ENCODE results near the gene TIMM22.
"Not testable (repeated sequence)": the region's sequence is repeated elsewhere in the genome, so short reads cannot be mapped to it uniquely, and the experiment has no call there.

Gene TIMM22

GRCh38 chr17:996554-997344, at the start of gene TIMM22:
Gene TIMM22 (plus strand): TSS chr17:997129. CDS start chr17:997143, 14 bp downstream.
- DNase-seq: peak; percentile 81 to 88 (median 84)

GRCh38 chr17:948284-948852, 48.6 kb upstream of the TIMM22 start:
- DNase-seq: no peak

- DNase-seq: no peak
These were observed 47.2 kb upstream of the TIMM22 start for GRCh38 chr17:949623-950303.

- no peak for DNase-seq
These were observed 45.4 kb upstream of the TIMM22 start for GRCh38 chr17:951325-952132.

- peak in 2 of 4 experiments; percentile 19 to 23 for DNase-seq
These were observed 44.3 kb upstream of the TIMM22 start for GRCh38 chr17:952592-952991.

DNA sequence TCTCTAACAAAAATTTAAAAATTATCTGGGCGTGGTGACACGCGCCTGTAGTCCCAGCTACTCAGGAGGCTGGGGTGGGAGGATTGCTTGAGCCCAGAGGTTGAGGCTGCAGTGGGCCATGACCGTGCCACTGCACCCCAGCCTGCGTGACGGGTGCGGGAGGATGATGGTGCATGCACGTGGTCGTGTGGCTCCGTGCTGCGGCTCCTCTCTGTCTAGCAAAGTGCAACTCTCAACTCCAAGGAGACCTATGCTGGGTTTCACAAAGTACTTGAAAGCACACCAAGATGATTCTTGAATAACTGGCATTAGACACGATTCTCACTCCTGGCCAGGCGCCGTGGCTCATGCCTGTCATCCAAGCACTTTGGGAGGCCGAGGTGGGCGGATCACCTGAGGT, 43.2 kb upstream of the TIMM22 start:
- DNase-seq: no peak

GRCh38 chr17:954431-955164, 42.3 kb upstream of the TIMM22 start:
- DNase-seq: no peak

DNA sequence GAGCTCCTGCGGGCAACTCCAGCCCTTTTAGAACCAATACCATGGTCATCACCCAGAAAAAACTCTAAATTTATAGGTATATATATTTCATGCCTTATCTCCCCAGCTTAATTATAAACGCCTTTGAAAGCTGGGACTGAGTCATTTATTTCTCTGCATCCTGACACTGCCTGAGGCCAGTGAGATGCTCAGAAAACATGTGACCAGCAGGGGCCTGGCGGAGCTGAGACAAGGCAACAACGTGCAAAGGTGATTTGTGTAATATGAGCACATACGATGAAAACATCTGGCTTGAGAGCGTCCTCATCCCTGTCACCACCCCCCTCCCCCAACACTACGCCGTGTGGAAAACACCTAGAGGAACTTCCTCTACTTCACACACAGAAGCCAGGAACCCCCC, 40.0 kb upstream of the TIMM22 start:
- no peak for DNase-seq

GRCh38 chr17:957856-958421, 39.0 kb upstream of the TIMM22 start:
- DNase-seq: no peak

DNA sequence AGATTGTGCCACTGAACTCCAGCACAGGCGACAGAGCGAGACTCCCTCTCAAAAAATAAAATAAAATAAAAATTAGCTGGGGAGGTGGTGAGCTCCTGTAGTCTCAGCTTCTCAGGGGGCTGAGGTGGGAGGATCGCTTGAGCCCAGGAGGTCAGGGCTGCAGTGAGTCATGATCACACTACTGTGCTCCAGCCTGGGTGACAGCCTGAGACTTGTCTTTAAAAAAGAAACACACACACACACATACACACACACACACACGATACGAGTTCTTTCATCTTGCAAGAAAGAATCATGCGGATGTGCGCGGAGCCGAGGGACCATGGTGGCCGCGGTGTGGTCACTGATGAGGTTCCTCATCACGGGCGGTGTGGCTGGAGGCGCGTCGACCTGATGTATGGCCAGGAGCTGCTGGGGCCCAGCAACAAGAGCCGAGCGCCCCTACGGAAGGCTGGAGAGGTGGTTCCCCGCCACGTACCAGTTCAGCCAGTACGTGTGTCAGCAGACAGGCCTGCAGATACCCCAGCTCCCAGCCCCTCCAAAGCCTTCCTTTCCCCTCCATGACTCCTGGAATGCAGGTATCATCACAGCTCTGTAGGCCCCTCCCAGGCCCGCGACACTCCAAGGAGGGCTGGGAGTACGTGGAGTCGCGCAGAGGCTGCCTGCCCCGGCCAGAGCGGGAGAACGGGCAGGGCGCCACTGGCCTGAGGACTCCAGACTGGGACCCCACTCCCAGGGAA, 38.0 kb upstream of the TIMM22 start:
- no peak for DNase-seq

DNA sequence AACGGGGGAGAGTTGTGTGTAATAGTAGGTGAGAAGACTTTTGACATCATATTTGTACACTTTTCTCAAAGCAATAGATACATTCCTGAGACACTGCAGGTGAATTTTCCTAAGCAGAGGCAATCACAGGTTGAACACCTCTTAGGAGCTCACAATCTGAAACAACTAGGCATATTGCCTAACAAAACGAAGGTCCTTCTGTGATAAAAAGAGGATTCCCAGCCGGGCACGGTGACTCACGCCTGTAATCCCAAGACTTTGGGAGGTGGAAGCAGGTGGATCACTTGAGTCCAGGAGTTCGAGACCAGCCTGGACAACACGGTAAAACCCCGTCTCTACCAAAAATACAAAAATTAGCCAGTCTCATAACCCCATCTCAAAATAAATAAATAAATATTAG, 34.8 kb upstream of the TIMM22 start:
- no peak for DNase-seq

- no peak for DNase-seq
These were observed 34.3 kb upstream of the TIMM22 start for GRCh38 chr17:962670-963069.

- DNase-seq: no peak
These were observed 32.1 kb upstream of the TIMM22 start for GRCh38 chr17:964876-965275.

- DNase-seq: no peak
These were observed 31.5 kb upstream of the TIMM22 start for GRCh38 chr17:965311-965989.

DNA sequence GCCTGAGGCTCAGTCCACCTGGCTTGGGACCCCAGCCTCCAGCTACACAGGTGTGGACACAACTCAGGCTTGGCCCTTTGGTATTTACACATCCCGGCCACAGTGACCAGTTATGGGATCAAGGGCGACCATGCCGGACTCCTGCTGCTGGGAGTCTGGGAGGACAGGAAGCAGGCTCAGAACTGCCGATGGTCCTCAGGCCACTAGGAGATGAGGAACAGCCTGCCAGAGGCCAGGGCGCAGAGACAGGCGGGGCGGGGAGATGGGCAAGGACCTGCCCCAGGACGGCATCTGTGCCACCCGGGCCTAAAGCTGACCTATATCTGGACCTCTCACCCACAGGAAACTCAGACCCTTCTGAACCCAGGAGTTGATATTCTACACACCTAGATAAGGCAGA, 29.8 kb upstream of the TIMM22 start:
- DNase-seq: no peak

DNA sequence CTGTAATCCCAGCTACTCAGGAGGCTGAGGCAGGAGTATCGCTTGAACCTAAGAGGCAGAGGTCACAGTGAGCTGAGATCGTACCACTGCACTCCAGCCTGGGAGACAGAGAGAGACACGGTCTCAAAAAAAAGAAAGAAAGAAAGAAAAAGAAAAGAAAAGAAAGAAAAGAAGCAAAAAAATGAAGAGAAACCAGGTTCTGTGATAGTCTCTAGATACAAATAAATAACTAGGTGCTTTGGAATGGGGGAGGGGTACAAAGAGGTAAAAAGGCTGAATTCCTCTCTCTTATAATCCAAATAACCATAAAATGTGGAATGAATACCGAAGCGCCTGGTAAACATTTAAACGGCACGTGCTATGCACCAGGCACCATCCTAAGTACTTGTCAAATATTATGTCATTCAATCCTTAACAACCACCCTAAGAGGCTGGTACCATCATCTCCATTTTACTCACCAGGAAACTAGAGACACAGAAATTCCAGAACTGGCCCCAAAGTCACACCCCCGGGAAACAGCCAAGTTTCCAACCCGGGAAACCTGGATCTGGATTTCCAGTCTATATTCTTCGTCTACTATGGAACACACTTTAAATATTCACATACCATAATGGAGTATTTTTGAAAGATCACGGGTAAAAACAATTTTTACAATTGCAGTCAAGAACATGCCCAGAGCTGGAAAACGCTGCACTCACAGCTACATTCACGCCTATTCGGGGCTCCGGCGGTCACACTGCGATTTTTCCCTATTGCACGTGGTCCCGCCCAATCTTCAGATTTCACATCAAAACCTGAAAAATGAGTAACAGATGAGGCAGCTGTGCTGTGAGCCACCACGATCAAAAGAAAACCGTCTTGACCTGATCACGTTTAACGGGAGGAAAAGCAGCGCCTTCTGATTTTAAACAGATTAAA, 27.9 kb upstream of the TIMM22 start:
- no peak for DNase-seq

DNA sequence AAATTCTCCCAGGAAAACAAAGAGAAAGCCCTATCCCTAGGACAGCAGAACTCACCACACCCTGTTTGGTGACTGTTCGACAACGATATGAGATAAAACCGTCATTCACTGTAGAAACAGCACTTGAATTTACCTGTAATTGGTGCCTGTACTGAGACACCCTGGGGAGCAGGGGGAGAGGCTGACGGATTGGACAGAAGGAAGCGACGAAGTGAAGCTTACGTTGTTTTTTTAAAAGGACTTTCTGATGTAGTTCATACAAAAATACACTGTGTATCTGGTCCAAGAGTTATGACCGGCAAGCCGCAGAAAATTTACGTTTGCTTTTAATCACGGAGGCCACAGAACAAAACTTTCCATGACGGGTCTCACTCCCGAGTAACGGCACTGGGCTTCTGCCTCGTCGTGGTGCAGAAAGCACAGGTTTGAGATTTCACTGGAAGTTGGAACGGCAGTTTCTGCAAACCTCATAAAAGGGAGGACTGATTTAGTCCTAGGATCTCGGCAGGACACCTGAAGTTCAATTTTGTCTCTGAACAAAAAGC, 27.0 kb upstream of the TIMM22 start:
- no peak for DNase-seq

DNA sequence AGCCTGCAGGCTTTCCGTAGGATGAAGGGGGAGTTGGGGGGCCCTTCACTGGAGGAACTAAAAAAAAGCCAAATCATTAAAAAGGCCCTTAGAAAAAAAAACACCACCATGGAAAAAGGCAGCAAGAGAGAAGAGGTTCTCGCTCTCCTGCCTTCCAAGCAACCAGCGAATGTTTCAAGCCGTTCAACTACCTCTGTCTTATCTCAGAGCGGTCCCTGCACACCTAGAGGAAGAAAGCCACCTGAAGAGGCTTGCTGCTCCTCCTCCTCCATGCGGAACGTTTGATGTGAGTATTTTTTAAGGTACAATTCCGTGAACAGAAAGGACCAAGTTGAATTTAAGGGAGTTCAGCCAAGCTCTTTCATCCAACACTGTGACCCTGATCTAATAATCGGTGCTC, 26.6 kb upstream of the TIMM22 start:
- DNase-seq: no peak

DNA sequence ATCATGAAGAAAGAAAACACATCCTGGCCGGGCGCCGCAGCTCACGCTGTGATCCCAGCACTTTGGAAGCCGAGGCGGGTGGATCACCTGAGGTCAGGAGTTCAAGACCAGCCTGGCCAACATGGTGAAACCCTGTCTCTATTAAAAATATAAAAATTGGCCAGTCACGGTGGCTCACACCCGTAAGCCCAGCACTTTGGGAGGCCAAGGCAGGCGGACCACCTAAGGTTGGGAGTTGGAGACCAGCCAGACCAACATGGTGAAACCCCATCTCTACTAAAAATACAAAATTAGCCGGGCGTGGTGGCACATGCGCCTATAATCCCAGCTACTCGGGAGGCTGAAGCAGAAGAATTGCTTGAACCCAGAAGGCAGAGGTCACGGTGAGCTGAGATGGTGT, 25.1 kb upstream of the TIMM22 start:
- DNase-seq: not testable (repeated sequence)
